Ovary (tissue), 9 donors: ENCODE results near the gene PRDM1. TPM values are rescaled to one million over a fixed set of nuclear protein-coding genes. Genes with fewer than 3 reads are reported as not detected.
"Not testable (repeated sequence)": the region's sequence is repeated elsewhere in the genome, so short reads cannot be mapped to it uniquely, and the experiment has no call there.

Source experiments
- DNase-seq, 5 donors: peaks; one replicate each; pipeline ENCODE4 v3.0.0-alpha.2; 2019 to 2020
- H3K27ac ChIP-seq, 2 donors: fragments of 200-600 bp; one replicate each; pipeline versions ENCODE4 v1.5.1 to v1.8.0; 2019 to 2022
- H3K27me3 ChIP-seq: fragments of 200-600 bp; one replicate; pipeline ENCODE4 v1.8.0; 2022
- H3K36me3 ChIP-seq: fragments of 200-600 bp; sonication (generic); one replicate; pipeline ENCODE4 v1.5.1; 2019
- H3K4me1 ChIP-seq: one replicate; pipeline ENCODE4 v1.8.1; 2013; ENCODE audit warnings: mild to moderate bottlenecking, moderate library complexity; ENCODE audit not compliant: insufficient read depth
- H3K4me3 ChIP-seq: fragments of 200-600 bp; sonication (generic); one replicate; pipeline ENCODE4 v1.5.1; 2017
- H3K9me3 ChIP-seq, 2 donors: fragments of 200-600 bp in 1 of 2; sonication (generic) in 1 of 2; one replicate each; pipeline versions ENCODE4 v1.5.1 to v1.8.1; 2013 to 2019; ENCODE audit warnings: mild to moderate bottlenecking in 1 of 2, moderate library complexity in 1 of 2
- CTCF ChIP-seq, 3 donors: fragments of 450-650 bp in 2 of 3; fragments of 200-600 bp in 1 of 3; IDR thresholded peaks; one replicate each; pipeline versions ENCODE4 v1.5.1 to v1.8.0; 2016 to 2022; ENCODE audit warnings: antibody characterized with exemption in 3 of 3, mild to moderate bottlenecking in 1 of 3
- EP300 ChIP-seq: sonication (generic); formaldehyde crosslinking; IDR thresholded peaks from one replicate; pipeline ENCODE4 v1.6.1; 2017; ENCODE audit warnings: antibody characterized with exemption
- POLR2A ChIP-seq: fragments of 450-650 bp; IDR thresholded peaks from one replicate; pipeline ENCODE4 v1.6.1; 2017; ENCODE audit warnings: antibody characterized with exemption, mild to moderate bottlenecking, moderate library complexity
- WGBS, 3 donors: extraction: QIAGEN DNeasy Blood & Tissue Kit in 1 of 3; methylation state at CpG; one replicate each; pipeline versions ENCODE4 v1.1.5 to v1.1.7; 2013 to 2017; 5-methylcytosine and 5-hydroxymethylcytosine counted together
- intact Hi-C, 4 donors: fragments of 100-400 bp; cut with DNase I; formaldehyde crosslinking; loops; one replicate each; pipeline versions ENCODE4 v1.11.0 to v1.15.1; 2022 to 2023
- polyA plus RNA-seq, 2 donors: library from polyadenylated mRNA; stranded (reverse); fragments of 200-250 nt in 1 of 2; fragments of 350-450 nt in 1 of 2; fragmentation: Illumina TruSeq in 1 of 2; extraction: RNeasy Lipid Tissue Mini Kit (QIAGEN cat#74804) in 1 of 2; gene quantifications; one replicate each; pipeline ENCODE4 v1.2.3, GENCODE V29; 2013 to 2014
- total RNA-seq, 7 donors: library from RNA; depleted of rRNA in 2 of 7; stranded (reverse); fragments of >200 nt in 2 of 7; fragmentation: NEBNext Ultra II Directional in 3 of 7; extraction: Animal tissue kit (Norgen Biotek cat#: 25700) in 3 of 7; gene quantifications; one replicate each; pipeline versions ENCODE4 v1.1.0 to v1.2.4, GENCODE V29; 2016 to 2023
- donor health status: DM: no; HTN: no; CAD: no; lungs with moderate emphysema.
- donor health status: DM: no; HTN: no; CAD: no.
- donor health status: Bipolar disorder and iron deficiency.
- donor health status: DM: yes; HTN: yes; CAD: no.
- donor health status: DM: no; HTN: no; CAD: no.
- donor health status: DM: yes; HTN: yes; CAD: no.

Gene PRDM1
- total and polyA plus RNA-seq, 9 donors, result 2.7 to 10.6 (median 4.4) TPM

GRCh38 chr6:106147476-106147875, 61.3 kb downstream of the PRDM1 start:
- intact Hi-C loops, result no loop called here
- DNase-seq, result no peak
- no peak overlapping the region for H3K27ac ChIP-seq
- no peaks in the 10 kb centered on the region for H3K36me3 ChIP-seq
- H3K4me3 ChIP-seq, result no peak overlapping the region
- no peaks in the 10 kb centered on the region for H3K9me3 ChIP-seq
- TF ChIP-seq CTCF (IDR thresholded peaks at IDR 0.05) (no peak), EP300 (no peak), POLR2A (no peak)
- WGBS, 3 donors, result 32 to 72% (median 51%) methylated on average over 1 to 2 of the region's 2 CpGs
- no peaks in the 10 kb centered on the region for H3K4me1 ChIP-seq
- no peaks in the 10 kb centered on the region for H3K27me3 ChIP-seq

- Histone ChIP-seq H3K4me3 (no peak overlapping the region), H3K4me1 (no peaks in the 10 kb centered on the region), H3K27me3 (no peaks in the 10 kb centered on the region), H3K27ac (no peak overlapping the region), H3K36me3 (no peaks in the 10 kb centered on the region), H3K9me3 (no peaks in the 10 kb centered on the region)
- intact Hi-C loops, result no loop called here
- no peak for DNase-seq
- TF ChIP-seq POLR2A (no peak), CTCF (IDR thresholded peaks at IDR 0.05) (no peak), EP300 (no peak)
- WGBS, 3 donors, result 88 to 100% (median 100%) methylated on average over 1 of the region's 1 CpG
Observed at GRCh38 chr6:106149472-106150069, 63.4 kb downstream of the PRDM1 start.

- 80 to 84% (median 82%) methylated on average over 3 of the region's 3 CpGs for WGBS, 3 donors
- H3K4me1 ChIP-seq, H3K4me3 ChIP-seq, H3K9me3 ChIP-seq, DNase-seq, H3K36me3 ChIP-seq, intact Hi-C loops, H3K27ac ChIP-seq, H3K27me3 ChIP-seq: not testable (repeated sequence)
Observed at GRCh38 chr6:106152476-106152875, 66.3 kb downstream of the PRDM1 start.

- no peak for DNase-seq
- Histone ChIP-seq H3K4me1 (no peaks in the 10 kb centered on the region), H3K27me3 (no peaks in the 10 kb centered on the region), H3K27ac (no peak overlapping the region), H3K9me3 (no peaks in the 10 kb centered on the region), H3K4me3 (no peak overlapping the region), H3K36me3 (no peaks in the 10 kb centered on the region)
- WGBS, 3 donors, result 85 to 92% (median 87%) methylated on average over 4 of the region's 4 CpGs
- TF ChIP-seq CTCF (IDR thresholded peaks at IDR 0.05) (no peak), POLR2A (no peak), EP300 (no peak)
- intact Hi-C loops, result no loop called here
Observed at GRCh38 chr6:106152952-106153351, 66.8 kb downstream of the PRDM1 start.

GRCh38 chr6:106154326-106154725, 68.2 kb downstream of the PRDM1 start:
- Histone ChIP-seq H3K9me3 (no peaks in the 10 kb centered on the region), H3K36me3 (no peaks in the 10 kb centered on the region), H3K4me3 (no peak overlapping the region), H3K27me3 (no peaks in the 10 kb centered on the region), H3K27ac (no peak overlapping the region), H3K4me1 (no peaks in the 10 kb centered on the region)
- intact Hi-C loops, result no loop called here
- TF ChIP-seq POLR2A (no peak), CTCF (IDR thresholded peaks at IDR 0.05) (no peak), EP300 (no peak)
- no peak for DNase-seq
- 91 to 96% (median 95%) methylated on average over 8 of the region's 8 CpGs for WGBS, 3 donors
